LoVo (cell line): Measurements from ENCODE around the gene DLG1.
"Not testable (repeated sequence)": the region's sequence is repeated elsewhere in the genome, so short reads cannot be mapped to it uniquely, and the experiment has no call there.

ENCODE experiments used
- DNase-seq: peaks from one replicate; pipeline ENCODE4 v3.0.0-alpha.2; 2016; ENCODE audit warnings: low spot score

The DLG1 gene

GRCh38 chr3:197242784-197243432, 55.5 kb downstream of the DLG1 start:
- DNase-seq = peak; percentile 26

DNA sequence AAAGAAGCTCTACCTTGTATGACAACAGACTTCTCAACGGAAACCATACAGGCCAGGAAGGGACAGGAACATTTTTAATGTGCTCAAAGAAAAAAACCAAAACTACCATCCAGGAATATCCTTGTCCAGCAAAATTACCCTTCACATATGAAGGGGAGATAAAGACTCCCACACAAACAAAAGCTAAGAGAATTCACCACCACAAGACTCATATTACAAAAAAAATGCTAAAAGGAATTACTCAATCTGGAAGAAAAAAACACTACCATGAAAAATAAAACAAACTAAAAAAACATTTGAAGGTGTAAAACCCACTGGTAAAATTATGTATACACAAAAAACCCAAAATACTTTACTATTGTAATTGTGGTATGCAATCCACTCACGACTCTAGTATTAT, 57.2 kb downstream of the DLG1 start:
- DNase-seq = no peak

GRCh38 chr3:197239857-197240256, 58.6 kb downstream of the DLG1 start:
- no peak for DNase-seq

GRCh38 chr3:197238842-197239241, 59.6 kb downstream of the DLG1 start:
- no peak for DNase-seq

DNA sequence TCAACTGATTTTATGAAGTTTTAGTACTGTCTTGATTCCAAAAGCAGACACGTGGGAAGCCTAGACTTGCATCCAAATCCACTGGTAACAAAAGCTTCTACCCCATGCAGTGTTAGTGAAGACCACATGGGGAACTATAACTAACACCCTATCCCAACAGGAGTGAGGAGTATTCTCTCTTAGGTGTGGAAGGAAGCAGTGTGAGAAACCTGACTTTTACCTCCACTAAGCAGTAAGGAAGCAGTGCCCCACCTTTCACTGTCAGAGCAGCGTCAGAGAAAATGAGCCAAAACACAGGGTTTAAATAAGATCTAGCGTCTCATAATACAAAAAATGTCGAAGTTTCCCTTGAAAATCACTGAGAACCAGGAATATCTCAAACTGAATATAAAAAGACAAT, 60.5 kb downstream of the DLG1 start:
- DNase-seq = no peak

GRCh38 chr3:197236362-197236761, 62.0 kb downstream of the DLG1 start:
- no peak for DNase-seq

DNA sequence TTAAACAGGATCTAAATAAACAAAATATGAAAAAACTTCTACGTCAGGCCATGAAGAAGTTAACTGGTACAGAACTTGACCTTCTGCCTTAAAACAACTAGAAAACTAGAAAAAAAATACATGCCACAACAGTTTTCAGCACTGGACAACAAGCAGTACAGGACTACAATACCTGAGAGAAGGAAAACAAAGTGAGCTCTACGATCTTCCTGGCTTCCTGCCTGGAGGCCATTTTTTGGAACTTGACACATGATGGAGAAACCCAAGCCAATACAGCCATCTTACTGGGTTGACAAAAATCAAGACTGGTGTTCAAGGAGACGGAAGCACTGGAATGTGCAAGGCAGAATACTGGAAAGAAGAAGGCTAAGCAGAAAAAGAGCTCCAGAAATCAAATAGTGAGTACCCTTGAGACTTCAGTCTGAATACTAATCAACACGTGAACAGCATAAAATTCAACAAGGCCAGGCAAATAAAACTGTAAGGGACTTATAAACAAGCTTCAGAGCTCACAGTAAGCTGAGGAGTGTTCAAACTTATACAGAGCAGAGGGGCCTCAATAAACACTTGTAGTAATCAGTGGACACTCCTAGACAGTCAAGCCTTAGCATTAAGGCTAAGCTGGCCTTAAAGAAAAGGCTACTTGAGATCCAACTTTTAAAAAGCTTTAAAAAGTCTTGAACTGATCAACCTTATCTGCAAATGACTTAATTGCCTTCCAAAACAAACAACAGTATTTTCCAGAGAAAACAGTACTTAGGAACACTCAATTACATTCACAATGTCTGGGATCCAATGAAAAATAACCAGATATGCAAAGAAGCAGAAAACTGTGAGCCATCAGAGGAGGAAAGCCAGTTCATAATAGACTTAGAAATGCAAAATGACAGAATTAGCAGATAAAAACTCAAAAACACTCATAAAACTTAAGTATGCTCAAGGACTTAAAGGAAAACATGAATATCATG, 63.2 kb downstream of the DLG1 start:
- DNase-seq = no peak

- DNase-seq = no peak
Observed at GRCh38 chr3:197231321-197231720, 67.1 kb downstream of the DLG1 start.

DNA sequence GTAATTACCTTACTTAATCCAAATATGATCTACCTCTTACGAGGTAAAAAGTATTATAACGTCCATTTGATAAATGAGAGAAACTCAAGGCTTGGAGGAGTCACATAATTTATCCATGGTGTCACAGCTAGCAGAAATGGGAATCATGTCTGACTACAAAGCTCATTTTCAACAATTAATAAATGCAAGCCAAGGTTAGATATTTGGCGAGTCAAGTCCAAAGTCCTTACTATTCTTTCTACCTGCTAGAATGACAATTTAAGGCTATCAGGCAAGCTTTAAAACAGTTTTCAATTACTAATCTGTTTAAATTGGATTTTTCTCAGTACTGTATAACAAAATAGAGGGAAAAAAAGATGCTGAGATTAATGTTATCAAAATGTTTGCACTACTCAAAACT, 68.6 kb downstream of the DLG1 start:
- DNase-seq = no peak

- DNase-seq = no peak
Observed at GRCh38 chr3:197229178-197229577, 69.2 kb downstream of the DLG1 start.

DNA sequence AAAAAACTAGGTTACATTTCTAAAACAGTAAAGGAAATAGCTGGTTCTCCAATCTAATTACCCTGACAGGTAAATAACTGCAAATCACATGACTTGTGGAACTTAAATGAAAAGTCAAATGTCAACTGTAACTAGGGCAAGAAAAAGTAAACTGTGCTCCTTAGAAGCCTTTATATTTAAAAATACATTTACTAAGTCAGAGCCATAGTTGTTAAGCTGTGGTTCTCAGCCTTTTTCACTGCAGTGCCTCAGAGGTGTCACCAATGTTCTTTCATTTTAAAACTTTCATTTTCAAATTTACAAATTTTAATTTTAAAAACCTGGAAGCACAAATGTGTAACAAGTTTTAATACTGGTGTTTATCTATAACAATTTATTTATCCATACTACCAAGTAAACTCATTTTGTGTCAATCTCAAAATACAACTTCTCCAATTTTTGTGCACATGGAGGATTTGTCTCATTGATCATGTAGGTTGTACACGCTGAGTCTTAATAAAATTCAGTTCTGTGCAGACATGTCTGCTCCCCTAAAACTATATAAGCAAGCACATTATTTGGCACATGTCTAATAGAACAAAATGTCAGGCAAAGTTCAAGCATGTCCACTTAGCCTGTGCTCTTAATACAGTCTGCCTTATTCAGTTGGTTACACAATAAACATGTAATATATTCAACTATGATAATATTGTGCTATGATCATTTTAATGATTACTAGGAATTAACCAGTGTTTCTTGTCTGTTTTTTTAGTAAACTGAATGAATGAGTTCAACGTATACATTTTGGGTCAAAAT, 70.4 kb downstream of the DLG1 start:
- no peak for DNase-seq

DNA sequence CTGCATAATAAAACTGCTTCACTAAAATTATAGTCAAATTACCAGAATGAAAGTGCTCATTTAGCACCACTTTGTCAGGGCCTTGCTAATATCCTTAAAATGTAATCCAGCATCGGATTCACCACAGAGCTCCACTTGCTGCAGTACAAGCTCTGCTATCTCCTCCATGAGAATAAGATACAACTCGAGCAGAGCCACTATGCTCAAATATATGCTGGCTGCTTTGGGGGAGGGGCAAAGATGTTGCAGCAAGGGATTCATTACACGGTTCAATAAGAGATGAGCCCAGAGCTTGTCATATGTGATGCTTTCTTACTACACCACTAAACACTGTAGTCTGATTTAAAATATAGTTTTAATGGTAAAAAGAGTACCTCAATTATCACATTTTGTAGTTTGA, 72.2 kb downstream of the DLG1 start:
- no peak for DNase-seq

GRCh38 chr3:197225579-197225978, 72.8 kb downstream of the DLG1 start:
- DNase-seq = no peak

- peak; percentile 62 for DNase-seq
Observed at GRCh38 chr3:197224034-197224444, 74.4 kb downstream of the DLG1 start.

DNA sequence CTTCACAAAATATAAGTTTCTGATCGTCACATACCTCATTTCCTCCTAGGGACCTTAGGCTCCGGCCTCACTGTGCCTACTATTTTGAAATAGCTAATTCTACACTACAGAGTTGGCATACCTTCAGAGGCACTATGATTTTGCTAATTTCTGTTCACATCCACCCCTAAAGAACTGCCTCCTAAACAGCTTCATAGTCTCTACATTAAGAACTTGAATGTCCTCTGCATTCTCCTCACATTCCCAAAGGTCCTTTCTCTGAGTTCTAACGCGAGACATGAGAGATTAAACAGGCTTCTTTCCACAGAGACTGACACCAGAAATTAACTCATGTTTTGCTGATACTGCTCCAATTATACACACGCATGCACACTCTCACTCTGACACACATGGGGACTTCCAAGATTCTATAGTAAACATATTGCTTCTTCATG, 75.5 kb downstream of the DLG1 start:
- no peak for DNase-seq

DNA sequence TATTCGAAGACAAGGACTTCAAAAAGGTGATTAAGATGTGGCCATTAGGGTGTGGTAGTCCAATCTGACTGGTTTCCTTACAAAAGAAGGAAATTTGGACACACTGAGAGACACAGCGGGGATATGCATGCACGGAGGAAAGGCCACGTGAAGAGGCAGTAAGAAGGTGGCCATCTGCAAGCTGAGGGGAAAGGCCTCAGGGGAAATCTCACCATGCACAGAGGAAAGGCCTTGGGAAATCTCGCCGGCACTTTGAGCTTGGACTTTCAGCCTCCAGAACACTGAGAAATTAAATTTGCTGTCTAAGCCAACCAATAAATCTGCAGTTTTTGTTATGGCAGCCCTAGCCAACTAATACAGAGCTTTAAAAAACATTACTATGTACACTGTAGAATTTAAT, 78.8 kb downstream of the DLG1 start:
- no peak for DNase-seq

- DNase-seq = no peak
Observed at GRCh38 chr3:197218210-197218609, 80.2 kb downstream of the DLG1 start.

GRCh38 chr3:197216914-197217313, 81.5 kb downstream of the DLG1 start:
- DNase-seq = no peak

DNA sequence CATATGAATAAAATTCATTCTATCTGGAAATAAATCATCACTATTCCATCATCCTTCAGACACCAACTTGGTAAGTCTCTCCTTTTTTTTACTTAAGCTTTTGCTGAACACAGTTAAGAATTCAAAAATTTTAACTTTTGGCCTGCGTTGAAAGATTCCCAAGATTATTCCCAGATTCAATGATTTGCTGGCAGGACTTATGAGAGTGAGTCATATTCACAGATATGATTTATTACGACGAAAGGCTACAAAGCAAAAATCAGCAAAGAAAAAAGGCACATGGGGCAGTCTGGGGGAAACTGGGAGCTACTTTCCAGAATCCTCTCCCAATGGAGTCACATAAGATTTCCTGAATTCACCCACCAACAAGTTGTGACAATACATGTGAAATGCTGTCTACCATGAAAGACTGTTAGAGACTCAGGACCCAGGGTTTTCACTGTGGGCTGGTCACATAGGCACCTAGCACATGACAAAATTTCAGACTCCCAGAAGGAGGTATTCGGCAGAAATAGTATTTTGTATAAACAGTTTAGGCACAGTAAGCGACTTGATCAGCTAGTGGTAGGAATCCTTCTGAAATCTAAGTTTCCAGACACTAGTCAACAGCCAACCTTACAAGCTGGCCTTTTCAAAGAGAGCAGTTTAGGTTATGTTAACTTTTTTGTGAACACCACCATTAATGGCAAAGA, 82.1 kb downstream of the DLG1 start:
- no peak for DNase-seq

DNA sequence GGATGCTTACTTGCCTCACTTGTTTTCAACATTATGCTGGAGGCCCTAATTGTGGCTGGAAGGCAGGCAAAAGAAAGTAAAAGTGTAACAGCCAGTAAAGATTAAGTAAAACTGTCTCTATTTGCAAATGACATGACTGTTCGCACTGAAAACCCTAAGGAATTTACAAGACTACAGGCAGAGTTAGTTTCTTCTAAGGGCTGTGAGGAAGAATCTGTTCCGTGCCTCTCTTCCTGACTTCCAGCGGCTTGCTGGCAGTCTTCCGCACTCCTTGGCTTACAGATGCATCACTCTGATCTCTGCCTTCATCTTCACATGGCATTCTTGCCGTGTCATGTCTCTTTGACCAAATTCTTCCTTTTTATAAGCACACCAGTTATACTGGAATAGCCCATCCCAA, 86.1 kb downstream of the DLG1 start:
- no peak for DNase-seq

GRCh38 chr3:197211698-197212097, 86.7 kb downstream of the DLG1 start:
- not testable (repeated sequence) for DNase-seq
